ENCODE measurements around the gene AFTPH.

AFTPH gene

DNA sequence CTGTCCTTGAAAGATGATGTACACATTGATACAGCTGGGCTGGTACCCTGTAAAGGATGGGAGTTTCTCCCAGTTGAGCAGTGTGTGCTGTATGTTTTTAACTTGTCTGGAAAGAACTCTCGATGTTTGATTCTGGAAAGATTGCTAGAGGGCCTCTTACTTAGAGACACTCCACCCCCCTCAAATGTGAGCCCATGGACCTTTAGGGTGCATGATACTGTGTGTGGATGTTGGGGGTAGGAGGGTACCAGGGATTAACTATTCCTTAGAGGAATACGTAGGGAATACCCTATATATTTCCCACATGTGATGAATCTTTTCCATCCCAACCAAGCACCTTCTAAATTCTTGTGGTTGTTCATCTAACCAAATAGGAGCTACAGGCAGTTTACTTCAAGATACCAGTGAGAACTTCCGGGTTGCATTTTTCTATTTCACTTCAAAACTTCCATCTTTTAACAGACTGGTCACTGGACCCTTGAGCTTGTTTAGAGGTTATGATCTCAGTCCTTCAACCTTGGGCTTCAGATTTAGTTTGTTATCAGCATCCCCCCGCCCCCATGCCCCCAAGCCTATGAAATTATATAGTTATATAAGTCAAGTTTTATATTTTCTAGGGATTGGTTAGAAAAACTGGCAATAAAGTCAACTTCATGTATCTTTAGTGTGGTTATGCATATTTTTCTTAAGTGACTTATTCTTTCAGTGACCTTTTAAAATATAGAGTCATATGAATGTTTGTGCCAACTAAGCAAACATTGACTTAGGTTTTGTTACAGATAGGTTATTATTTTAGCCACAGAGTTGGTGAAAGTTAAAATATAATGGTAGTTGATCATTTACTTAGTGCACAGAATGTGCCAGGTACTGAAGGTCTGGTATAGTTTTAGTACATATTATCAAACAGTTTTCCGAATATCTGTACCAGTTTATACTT, 18.2 kb downstream of the AFTPH start:
- DNase-seq: no peak

DNA sequence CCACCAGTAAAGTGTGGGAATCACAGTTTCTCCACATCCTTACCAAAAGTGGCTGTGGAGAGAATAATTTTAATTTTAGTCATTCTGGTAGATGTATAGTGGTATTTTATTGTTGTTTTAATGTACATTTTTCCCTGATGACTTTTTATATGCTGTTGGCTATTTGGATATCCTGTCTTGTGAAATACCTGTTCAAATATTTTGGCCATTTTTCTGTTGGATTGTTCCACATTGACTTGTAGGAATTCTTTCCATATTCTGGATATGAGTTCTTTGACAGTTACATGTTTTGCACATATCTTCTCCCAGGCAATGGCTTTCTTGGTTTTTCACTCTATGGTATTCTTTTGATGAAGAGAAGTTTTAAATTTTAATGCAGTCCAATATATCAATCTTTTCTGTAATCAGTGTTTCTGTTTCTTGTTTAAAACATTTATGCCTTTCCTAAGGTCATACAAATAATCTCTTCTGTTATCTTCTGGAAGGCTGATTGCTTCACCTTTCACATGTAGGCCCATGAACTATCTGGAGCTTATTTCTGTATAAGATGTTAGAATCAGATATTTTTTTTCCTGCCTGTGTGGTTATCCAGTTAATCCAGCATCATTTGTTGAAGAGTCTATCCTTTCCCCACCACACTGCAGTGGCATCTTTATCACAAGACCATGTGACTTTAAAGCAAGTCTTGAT, 19.0 kb downstream of the AFTPH start:
- no peak for DNase-seq

DNA sequence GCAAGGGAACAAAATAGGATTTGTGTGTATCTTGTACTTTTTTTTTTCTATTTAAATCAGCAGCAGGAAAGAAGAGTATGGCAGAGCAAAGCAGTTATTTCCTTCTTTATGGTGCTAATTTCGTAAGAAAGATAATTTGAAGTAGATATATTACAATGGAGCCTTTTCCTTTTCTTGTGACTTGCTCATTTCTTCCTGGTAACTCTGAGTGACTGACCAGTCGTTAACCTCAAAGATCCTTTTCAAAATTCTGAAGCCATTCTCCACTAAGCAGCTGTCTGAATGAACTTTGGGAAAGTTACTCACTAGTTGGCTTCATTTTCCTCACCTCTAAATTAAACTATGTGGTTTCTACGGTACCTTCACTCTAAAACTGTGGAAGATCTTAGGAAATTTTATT, 24.6 kb downstream of the AFTPH start:
- DNase-seq: no peak

DNA sequence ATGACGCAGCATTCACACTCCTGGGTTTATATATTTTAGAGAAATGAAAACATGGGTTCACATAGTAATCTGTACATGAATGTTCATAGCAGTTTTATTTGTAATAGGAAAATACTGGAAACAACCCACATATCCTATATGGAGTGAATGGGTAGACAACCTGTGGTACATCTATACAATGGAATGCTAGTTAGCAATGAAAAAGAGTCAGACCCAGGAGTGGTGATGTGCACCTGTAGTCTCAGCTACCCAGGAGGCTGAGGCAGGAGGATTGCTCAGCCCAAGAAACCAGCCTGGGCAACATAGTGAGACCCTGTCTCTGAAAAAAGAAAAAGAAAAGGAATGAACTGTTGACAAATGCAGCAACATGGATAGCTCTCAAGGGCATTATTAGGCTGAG, 25.9 kb downstream of the AFTPH start:
- DNase-seq: no peak

DNA sequence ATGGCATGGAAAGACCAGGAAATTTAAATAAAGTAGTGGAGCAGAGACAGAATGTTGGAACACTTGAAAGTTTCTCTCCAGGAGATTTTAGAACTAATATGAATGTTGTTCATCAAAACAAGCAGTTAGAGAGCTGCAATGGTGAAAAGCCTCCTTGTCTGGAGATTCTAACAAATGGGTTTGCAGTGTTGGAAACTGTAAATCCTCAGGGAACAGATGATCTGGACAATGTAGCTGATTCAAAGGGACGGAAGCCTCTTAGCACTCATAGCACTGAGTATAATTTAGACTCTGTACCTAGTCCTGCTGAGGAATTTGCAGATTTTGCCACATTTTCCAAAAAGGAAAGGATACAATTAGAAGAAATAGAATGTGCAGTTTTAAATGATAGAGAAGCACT, 27.7 kb downstream of the AFTPH start:
- no peak for DNase-seq

DNA sequence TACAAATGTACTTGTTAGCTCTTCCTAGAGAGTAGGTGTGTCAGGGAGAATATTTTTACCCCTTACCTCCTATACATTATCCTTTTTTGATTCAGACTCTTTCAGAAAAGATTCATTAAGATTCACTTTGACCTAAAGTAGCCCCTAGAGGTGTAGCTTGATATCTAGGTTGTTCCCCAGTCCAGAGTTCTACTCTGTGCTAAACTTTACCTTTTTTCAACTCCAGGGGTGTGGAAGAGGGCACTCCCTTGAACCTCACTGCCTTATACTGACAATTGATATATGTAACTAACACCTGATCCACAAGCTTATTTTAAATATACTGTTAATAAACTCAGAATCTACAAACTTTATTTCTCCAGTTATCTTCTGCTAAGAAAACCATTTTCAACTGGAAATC, 30.0 kb downstream of the AFTPH start:
- no peak for DNase-seq

DNA sequence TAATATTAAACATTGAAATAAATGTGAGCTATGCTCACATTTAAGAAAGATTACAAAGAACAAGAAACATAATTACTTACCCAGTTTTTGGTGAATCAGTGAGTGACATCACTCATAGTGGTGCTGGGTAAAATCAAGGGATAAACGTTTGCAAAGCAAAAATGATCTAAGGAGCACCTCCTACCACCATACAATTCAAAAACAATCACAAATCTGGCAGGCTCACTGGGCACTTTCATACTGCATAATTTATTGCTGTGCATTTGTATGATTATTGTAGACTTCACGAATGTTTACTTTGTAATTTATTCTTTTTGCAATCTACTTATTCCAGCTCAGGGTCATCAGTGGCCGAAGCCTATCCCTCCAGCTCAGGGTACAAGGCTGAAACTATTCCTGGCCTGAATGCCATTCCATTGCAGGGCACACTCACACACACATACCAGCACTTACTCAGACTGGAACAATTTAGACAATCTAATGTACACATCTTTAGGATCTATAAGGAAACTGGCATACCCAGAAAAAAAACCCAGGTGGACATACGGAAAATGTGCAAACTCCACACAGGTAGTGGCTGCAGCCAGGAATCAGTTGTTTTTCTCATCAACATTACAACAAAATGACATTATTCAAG, 34.4 kb downstream of the AFTPH start:
- no peak for DNase-seq

DNA sequence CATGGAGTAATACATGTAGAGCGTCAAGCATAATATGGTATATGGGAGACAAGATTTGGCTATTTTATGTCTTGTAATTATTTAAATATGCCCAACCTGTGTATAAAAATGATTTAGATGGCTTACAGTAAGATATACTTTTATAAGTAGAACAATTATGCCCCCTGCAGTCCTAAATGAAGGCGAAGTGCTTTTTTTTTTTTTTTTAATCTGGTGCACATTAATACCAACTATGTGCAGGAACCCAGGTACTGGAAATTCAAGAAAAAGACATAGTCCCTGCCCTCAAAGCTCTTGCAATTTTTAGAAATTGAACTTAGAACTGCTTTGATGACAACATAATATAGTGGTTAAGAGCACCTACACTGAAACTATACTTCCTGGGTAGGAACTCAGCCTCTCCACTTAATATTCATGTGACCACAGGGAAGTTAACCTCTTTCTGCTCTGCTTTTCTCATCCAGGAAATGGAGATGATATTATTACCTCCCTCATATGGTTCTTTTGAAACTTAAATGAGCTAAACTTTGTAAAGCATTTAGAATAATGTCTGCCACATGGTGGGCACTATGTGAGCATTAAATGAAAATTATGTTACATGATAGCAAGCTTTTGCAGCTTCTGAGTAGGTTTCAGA, 38.1 kb downstream of the AFTPH start:
- peak; percentile 83 for DNase-seq

DNA sequence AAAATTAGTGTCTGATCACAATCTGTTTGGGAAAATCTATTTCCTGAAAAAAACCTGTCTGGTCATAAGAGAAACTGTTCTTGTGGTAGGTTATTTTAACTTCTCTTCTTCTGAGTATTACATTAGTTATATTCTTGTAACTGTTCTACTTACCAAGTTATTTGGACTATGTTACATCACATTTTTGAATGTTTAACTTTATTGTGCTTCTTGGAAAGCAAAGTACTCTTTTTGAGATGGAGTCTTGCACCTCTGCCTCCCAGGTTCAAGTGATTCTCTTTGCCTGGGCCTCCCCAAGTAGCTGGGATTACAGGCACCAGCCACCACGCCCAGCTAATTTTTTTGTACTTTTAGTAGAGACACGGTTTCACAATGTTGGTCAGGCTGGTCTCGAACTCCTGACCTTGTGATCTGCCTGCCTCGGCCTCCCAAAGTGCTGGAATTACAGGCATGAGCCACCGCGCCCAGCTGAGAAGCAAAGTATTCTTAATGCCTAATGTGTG, 39.4 kb downstream of the AFTPH start:
- no peak for DNase-seq

DNA sequence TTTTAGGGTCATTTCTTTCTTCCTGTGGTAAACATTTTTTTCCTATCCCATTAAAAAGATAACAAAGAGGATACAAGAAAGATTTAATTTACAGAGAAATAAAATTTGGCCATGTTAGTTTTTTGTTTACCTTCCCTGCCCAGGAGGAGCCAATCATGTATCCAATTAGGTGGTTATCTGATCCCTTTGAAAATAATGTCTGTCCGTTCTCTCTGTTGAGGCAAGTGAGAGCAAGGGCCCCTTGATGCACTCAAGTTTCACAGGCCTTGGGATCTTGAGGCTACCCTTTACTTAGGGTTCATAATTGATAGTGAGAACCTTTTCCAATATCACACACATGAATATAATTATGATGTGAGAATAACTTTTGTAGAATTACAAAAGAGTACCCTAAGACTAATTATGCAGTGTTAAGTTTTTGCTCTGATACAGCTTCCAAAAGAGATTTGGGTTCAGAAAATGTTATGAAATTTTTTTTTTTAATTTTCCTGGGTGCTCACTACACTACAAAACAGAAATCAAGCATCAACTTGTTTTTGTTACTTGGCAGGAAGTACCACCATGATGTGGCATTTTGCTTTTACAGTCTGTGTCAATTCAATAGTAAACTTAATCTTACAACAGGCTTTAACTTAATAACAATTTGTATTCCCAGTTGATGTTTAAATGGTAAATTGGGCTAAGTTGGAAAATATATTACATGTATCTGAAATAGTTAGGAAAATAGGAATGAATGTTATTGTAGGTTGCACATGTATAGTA, 42.0 kb downstream of the AFTPH start:
- peak; percentile 13 for DNase-seq

DNA sequence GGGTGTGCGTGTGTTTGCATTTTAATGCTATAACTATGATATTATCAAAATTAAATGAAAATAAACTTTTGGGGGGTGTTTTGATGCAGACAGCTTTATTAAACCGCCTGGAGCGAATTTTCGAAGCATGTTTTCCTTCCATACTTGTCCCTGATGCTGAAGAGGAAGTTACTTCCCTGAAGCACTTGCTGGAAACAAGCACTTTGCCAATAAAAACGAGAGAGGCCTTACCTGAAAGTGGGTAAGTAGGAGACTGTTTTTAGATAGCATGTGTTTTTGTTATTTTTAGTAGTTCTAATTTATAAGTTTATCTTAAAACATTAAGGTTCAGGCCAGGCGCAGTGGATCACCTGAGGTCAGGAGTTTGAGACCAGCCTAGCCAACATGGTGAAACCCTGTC, 43.3 kb downstream of the AFTPH start:
- DNase-seq: no peak

DNA sequence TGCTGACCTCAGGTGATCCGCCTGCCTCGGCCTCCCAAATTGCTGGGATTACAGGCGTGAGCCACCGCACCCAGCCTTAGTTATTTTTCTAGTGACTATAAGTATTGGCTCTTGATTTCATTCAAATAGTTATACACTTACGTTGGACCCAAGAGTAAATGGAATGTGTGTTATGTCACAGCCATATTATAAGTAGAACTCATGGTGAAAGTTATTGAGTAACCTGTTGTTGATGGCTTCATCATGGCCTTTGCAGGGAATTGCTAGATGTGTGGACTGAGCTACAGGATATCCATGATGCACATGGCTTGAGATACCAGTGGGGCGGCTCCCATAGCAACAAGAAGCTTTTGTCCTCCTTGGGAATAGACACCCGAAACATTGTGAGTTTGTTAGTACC, 44.7 kb downstream of the AFTPH start:
- no peak for DNase-seq

DNA sequence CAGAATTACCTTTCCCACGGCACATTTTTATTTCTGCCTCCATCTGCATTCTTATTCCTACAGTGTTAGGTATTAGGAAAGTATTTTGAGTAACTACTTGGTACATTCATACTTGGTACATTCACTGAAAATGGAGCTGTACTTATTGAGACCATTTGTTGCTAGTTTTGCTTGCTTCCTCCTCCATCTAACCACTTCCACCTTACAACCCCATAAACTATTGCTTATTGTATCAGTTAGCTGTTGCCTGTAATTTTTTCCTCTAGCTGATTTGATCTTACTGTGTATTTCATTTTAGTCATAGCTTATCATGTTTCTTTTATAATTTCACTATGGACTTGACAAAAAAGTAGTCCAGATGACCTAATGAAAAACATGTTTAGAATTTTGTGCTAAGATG, 50.7 kb downstream of the AFTPH start:
- DNase-seq: peak; percentile 16

DNA sequence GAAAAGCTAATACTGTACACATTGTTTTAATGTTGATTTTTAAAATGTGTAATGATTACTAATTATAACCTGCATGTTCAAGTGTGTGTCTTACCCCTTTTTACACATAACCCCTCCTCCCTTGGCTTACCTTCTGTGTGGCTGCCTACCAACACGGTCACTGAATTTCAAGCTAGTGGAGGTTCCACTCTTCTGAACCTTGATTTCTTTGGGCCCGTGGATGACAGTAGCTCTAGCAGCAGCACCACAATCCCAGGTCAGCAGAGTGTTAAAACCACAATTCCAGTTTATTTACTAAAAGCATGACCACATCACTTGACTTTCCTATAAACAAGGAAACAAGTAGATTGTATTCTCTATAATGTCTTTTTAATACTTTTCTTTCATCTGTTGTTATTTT, 56.9 kb downstream of the AFTPH start:
- DNase-seq: no peak

DNA sequence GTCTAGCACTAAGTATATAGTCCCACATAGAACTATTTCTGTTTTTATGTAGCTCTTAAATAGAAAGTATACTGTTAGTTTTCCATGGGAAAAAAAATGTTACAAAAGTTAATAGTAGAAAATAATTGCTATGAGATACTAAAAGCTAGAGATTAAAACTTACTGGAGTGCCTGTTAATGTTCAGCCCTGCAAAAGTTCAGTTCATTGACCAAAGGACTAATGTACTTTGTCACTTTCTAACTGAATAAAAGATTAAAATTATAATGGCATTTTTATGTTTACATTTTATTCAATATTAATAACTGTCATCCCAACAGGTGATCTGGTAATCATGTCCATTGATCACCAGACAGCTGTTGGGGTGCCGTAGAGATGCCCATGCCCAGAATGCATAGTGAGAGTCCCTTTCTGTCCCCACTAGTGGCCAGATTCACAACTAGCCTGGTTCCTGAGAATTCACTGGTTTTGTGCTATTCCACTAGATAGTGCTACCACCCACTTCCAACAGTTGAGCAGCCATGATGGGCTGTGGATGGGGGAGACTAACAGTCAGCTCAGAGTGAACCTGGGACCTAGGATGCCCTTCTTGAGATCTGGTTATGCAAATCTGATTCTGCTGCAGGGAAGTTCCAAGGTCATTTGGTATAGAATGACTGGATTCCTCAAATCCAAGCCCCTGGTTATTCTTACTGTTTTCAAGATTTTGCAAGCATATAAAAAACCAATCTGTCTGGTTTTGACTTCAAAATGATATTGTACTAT, 57.8 kb downstream of the AFTPH start:
- no peak for DNase-seq

DNA sequence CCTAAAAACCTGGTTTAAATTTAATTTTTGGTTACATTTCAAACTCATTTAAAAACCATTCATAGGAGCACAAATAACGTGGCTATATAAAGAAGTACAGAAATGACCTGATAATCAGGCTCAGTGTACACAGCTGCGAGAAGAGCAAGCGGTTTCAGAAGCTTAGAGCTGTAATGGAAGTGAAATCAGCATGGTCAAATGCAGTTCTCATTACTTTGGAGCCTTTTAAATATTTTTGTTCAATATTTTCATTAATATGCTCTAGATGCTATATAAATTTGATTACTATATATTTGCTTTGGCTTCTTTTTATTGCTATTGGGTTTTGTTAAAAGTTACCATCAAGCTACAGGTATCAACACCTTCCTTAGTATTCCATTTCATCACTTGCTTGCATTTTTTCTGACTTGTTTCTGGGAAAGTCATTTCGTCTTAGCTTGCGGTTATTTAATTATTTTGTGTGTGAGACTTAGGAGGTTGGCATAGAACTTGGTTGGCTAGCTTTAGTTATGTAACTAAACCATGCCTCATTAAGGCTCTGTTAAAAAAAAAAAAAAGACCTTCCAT, 58.7 kb downstream of the AFTPH start:
- DNase-seq: no peak

DNA sequence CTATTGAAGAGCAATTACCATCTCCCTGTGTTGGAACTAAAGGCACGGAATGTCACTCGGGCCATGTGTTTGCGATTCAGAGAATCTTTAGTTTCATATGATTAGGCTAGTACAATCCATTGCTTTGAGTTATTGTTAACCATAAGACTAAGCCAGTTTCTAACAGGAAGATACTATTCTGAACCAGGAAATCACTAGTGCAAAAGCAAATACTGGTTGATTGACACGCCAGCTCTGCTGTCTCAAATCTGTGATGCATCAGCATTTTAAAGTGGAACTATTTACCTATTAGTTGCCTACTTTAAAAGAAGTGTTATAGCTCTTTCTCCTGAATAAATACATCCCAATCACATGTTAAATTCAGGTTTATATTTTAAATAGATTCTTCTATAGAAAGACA, 61.9 kb downstream of the AFTPH start:
- no peak for DNase-seq

DNA sequence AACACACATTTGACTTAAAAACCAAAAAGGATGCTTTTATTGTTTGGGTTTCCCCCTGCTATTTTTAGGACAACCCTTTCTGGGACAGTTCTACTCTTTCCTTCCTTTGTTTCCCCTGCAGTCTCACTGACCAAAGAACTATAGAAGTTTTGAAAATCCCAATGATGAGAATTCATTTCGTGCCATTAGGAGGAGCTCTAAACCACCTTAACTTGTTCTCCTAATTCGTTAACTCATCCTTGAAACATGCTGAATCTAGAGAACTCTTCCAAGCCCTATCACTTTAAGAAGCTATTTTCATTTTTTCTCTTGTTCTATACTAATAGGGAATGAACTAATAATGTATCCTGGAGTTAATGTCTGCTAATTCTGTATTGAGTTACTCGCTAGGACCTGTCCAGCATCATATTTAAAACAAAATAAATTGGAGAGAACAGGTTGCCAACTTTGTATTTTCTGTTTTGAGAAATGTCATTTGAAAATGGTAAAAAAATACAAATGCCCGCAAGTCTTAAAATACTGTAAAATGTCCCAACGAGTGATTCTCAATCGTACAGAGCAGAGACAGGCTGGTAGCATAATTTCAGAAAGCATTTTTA, 62.9 kb downstream of the AFTPH start:
- peak; percentile 78 for DNase-seq

DNA sequence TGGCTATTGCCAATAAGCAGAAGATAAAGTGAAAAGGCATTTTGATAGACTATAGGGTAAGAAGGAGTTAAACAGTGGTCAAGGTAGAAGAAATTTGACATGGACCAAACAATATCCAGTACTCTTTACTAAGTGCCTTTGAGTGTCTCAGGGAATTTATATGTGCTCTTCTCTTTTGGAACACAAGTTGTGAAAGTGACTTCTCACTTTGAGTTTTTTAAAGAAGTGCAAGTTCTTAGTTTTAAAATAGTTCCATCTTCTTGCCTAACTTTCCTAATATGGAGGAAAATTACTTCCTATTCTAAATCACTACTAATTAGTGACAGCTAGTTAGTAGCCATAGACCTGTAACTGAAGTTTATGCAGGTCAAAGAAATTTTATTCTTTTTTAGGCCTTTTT, 63.4 kb downstream of the AFTPH start:
- DNase-seq: no peak

DNA sequence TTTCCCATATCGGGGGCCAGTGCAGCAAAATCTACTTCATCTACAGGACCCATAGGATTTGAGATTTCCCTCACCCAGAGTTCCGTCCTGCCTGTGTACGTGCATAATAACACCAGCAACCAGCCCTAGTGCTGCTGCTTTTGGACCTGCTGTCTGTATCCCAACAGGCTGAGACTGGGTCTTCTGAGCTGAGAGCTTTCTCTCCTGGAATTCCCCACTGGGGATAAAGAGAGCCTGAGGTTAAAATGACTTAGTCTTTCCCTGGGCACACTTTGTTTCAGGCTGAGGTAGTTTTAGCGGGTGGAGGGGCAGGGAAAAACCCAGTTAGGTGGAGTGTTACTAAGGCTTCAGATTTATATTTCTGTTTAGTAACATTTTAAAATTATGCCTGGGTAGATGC, 67.1 kb downstream of the AFTPH start:
- no peak for DNase-seq
